Measurements from ENCODE around the gene DCAF8.

- TF ChIP-seq MAX (IDR thresholded peaks at IDR 0.05): no peak
- no peak for TF ChIP-seq JUND (IDR thresholded peaks at IDR 0.05)
- no peak for TF ChIP-seq CTCF (IDR thresholded peaks at IDR 0.05 in 2 of 3, conservative IDR thresholded peaks at IDR 0.05 in 1 of 3; ENCODE audit: borderline replicate concordance in 1 of 3, insufficient read depth in 1 of 3, low read depth in 2 of 3, low read length in 2 of 3)
- TF ChIP-seq POLR2A (IDR thresholded peaks at IDR 0.05; ENCODE audit: borderline replicate concordance, extremely low read depth, insufficient read depth, insufficient read length): no peak
- no peak for TF ChIP-seq RAD21 (IDR thresholded peaks at IDR 0.05; ENCODE audit: low read depth)
- no peak for TF ChIP-seq ZFX (IDR thresholded peaks at IDR 0.05)
- no peak for TF ChIP-seq YY1 (IDR thresholded peaks at IDR 0.05; ENCODE audit: extremely low read depth, insufficient replicate concordance, low read depth, low read length)
- TF ChIP-seq, protein P1, sequence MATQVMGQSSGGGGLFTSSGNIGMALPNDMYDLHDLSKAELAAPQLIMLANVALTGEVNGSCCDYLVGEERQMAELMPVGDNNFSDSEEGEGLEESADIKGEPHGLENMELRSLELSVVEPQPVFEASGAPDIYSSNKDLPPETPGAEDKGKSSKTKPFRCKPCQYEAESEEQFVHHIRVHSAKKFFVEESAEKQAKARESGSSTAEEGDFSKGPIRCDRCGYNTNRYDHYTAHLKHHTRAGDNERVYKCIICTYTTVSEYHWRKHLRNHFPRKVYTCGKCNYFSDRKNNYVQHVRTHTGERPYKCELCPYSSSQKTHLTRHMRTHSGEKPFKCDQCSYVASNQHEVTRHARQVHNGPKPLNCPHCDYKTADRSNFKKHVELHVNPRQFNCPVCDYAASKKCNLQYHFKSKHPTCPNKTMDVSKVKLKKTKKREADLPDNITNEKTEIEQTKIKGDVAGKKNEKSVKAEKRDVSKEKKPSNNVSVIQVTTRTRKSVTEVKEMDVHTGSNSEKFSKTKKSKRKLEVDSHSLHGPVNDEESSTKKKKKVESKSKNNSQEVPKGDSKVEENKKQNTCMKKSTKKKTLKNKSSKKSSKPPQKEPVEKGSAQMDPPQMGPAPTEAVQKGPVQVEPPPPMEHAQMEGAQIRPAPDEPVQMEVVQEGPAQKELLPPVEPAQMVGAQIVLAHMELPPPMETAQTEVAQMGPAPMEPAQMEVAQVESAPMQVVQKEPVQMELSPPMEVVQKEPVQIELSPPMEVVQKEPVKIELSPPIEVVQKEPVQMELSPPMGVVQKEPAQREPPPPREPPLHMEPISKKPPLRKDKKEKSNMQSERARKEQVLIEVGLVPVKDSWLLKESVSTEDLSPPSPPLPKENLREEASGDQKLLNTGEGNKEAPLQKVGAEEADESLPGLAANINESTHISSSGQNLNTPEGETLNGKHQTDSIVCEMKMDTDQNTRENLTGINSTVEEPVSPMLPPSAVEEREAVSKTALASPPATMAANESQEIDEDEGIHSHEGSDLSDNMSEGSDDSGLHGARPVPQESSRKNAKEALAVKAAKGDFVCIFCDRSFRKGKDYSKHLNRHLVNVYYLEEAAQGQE (IDR thresholded peaks at IDR 0.05; ENCODE audit: low read depth): no peak
- TF ChIP-seq CEBPB (IDR thresholded peaks at IDR 0.05; ENCODE audit: low read depth): no peak
- no peak for TF ChIP-seq SP1 (IDR thresholded peaks at IDR 0.05; ENCODE audit: low read depth)
- no peak for TF ChIP-seq SRF (IDR thresholded peaks at IDR 0.05; ENCODE audit: low read depth)
- TF ChIP-seq ATF3 (IDR thresholded peaks at IDR 0.05): no peak
Measured at GRCh38 chr1:160258177-160258798, 4.1 kb downstream of the DCAF8 start.
